Esophagus muscularis mucosa (tissue), 4 donors: ENCODE measurements around the gene ZNF789. TPM values are rescaled to one million over a fixed set of nuclear protein-coding genes. Genes with fewer than 3 reads are reported as not detected.
A peak's percentile ranks its signal among the peaks of the same experiment; 100 is the strongest.
"Not testable (repeated sequence)": the region's sequence is repeated elsewhere in the genome, so short reads cannot be mapped to it uniquely, and the experiment has no call there.

Experiments
- DNase-seq: peaks from one replicate; pipeline ENCODE4 v3.0.0-alpha.2; 2017; ENCODE audit errors: extremely low spot score
- H3K27ac ChIP-seq, 4 donors: fragments of 200-600 bp; sonication (generic); replicated peaks in 1 of 4; 1 replicate in 3 of 4; 2 replicates in 1 of 4; pipeline ENCODE4 v1.5.1; 2016 to 2019; ENCODE audit warnings: mild to moderate bottlenecking in 1 of 4
- H3K27me3 ChIP-seq, 4 donors: fragments of 200-600 bp; sonication (generic); one replicate each; pipeline versions ENCODE4 v1.5.1 to v1.6.0; 2016 to 2019
- H3K36me3 ChIP-seq, 4 donors: fragments of 200-600 bp; sonication (generic); one replicate each; pipeline ENCODE4 v1.5.1; 2016 to 2019
- H3K4me1 ChIP-seq, 4 donors: fragments of 200-600 bp; sonication (generic); one replicate each; pipeline ENCODE4 v1.5.1; 2016 to 2019
- H3K4me3 ChIP-seq, 4 donors: fragments of 200-600 bp; sonication (generic); 1 replicate in 2 of 4; 2 replicates in 2 of 4; pipeline ENCODE4 v1.5.1; 2016 to 2019; ENCODE audit warnings: mild to moderate bottlenecking in 4 of 4, moderate library complexity in 1 of 4
- H3K9me3 ChIP-seq, 4 donors: fragments of 200-600 bp; sonication (generic); 1 replicate in 3 of 4; 2 replicates in 1 of 4; pipeline ENCODE4 v1.5.1; 2016 to 2019
- EP300 ChIP-seq: sonication (generic); formaldehyde crosslinking; IDR thresholded peaks from one replicate; pipeline ENCODE4 v1.6.1; 2017; ENCODE audit warnings: antibody characterized with exemption
- POLR2A ChIP-seq: fragments of 450-650 bp; IDR thresholded peaks from one replicate; pipeline ENCODE4 v1.6.1; 2017; ENCODE audit warnings: antibody characterized with exemption, moderate library complexity, mild to moderate bottlenecking, low read depth
- POLR2AphosphoS5 ChIP-seq, 2 donors: sonication (generic); formaldehyde crosslinking; IDR thresholded peaks; one replicate each; pipeline ENCODE4 v1.6.1; 2017; ENCODE audit warnings: antibody characterized with exemption in 2 of 2
- WGBS: methylation state at CpG from one replicate; pipeline ENCODE4 v1.1.5; 2018; 5-methylcytosine and 5-hydroxymethylcytosine counted together
- intact Hi-C: fragments of 100-400 bp; cut with DNase I; formaldehyde crosslinking; loops from one replicate; pipeline ENCODE4 v1.15.1; 2023
- total RNA-seq, 4 donors: library from RNA; depleted of rRNA; stranded (reverse); fragments of >200 nt; gene quantifications; one replicate each; pipeline versions ENCODE4 v1.1.0 to v1.2.1, GENCODE V29; 2016
- TF ChIP-seq, protein P1 (sequence below), 3 experiments: fragments of 200-600 bp in 2 of 3; fragments of 450-650 bp in 1 of 3; sonication (generic) in 2 of 3; IDR thresholded peaks; one replicate each; pipeline ENCODE4 v1.5.1; 2017 to 2019; ENCODE audit warnings: antibody characterized with exemption in 3 of 3, mild to moderate bottlenecking in 2 of 3, moderate library complexity in 1 of 3

The ZNF789 gene
- total RNA-seq = 1 to 10 TPM; 2.5 to 6.2 (median 3.0) TPM

DNA sequence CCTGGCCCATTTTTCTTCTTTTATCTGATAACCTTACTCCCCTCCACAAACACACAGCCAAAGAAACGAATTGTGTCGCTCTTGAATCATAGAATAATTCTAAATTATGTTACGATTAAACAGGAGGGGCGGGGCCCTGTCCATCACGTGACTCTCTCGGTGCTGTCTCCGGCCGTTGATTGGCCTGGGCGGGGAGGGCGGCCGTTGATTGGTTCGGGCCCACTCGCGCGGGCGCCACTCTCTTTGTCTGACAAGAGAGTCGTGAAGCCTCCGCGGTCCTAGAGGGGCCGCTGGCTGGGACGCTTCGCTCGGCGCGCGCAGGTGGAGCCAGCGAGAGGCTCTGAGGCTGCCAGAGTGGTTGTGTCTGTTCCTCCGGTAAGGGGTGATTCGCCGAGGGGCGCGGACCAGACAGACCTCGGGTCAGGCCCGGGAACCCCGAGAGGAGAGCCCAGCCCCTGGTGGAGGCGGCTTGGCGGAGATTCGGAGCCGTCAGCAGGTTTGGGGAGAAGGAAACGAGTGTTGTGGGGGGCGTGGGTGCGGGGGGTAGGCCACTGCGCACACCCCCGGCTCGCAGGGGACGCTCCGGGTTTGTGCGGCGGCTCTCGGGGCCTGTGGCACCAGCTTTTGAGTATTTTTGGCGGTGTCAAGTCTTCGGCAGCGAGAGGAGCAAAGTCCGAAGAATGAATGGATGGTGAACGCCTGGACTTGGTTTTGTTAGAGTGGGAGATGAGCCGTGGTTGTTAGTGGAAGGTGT, at the start of gene ZNF789:
ZNF789 (plus strand) TSS at position 330 of the 754 bp plus-strand sequence. CDS start 3,567 bp downstream, outside the sequence.
- DNase-seq = peak; percentile 99
- intact Hi-C loops = loop anchor here (2.0 kb wide), 1 partner anchor 26 kb away; no protein-coding TSS in a partner anchor
- TF ChIP-seq POLR2A (no peak), EP300 (no peak), POLR2AphosphoS5 (IDR thresholded peaks at IDR 0.05) (peak; percentile 68 to 85)
- TF ChIP-seq, protein P1, sequence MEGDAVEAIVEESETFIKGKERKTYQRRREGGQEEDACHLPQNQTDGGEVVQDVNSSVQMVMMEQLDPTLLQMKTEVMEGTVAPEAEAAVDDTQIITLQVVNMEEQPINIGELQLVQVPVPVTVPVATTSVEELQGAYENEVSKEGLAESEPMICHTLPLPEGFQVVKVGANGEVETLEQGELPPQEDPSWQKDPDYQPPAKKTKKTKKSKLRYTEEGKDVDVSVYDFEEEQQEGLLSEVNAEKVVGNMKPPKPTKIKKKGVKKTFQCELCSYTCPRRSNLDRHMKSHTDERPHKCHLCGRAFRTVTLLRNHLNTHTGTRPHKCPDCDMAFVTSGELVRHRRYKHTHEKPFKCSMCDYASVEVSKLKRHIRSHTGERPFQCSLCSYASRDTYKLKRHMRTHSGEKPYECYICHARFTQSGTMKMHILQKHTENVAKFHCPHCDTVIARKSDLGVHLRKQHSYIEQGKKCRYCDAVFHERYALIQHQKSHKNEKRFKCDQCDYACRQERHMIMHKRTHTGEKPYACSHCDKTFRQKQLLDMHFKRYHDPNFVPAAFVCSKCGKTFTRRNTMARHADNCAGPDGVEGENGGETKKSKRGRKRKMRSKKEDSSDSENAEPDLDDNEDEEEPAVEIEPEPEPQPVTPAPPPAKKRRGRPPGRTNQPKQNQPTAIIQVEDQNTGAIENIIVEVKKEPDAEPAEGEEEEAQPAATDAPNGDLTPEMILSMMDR (IDR thresholded peaks at IDR 0.05) = no peak
- Histone ChIP-seq H3K27me3 (no peaks in the 10 kb centered on the region), H3K4me1 (peaks cover 21 to 27% (median 25%) of the 10 kb centered on the region in 4 donors), H3K9me3 (no peaks in the 10 kb centered on the region), H3K36me3 (no peaks in the 10 kb centered on the region), H3K4me3 (peak within 1 kb of the TSS; percentile 64 to 89 (median 82)), H3K27ac (peak within 1 kb of the TSS; percentile 90 to 93 (median 91))
- WGBS = under 1% methylated on average over 50 of the region's 56 CpGs

DNA sequence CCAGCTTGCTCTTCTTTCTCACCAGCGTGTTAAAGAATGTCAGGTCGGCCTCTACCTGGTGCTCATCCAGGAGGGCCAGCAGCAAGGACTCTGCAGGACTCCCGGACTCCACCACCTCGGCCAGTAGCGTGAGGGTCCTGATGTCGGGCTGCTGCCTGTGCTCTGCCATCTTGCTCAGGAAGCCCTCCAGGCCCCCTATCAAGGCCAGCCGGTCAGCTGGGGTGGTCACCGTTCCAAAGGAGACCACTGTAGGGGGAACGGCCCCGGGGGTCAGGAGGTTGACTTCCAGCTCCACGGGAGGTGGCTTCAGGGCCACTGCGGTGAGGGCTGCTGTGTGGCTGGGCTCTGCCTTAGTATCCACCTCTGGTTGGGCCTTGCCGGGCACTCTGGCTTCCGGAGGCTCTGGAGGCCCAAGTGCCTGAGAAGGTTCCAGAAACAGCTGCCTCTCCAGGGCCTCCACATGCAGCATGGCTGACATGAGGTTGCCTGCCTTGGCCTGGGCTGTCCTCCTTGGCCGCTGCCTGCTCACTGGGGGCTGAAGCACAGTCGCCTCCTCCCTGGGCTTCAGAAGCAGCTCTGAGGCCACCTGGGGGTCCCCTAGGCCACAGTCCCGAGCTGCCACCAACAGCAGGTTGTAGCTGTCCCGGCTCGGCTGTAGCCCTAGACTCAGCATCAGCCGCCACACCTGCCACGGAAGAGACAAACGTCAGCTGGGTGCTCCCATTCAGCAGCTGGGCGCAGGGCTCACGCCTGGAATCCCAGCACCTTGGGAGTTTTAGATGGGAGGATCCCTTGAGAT, 47.6 kb upstream of the ZNF789 start:
- H3K36me3 ChIP-seq = peaks cover 35 to 90% (median 70%) of the 10 kb centered on the region in 4 donors
- 95% methylated on average over 16 of the region's 24 CpGs for WGBS
- intact Hi-C loops = no loop called here

DNA sequence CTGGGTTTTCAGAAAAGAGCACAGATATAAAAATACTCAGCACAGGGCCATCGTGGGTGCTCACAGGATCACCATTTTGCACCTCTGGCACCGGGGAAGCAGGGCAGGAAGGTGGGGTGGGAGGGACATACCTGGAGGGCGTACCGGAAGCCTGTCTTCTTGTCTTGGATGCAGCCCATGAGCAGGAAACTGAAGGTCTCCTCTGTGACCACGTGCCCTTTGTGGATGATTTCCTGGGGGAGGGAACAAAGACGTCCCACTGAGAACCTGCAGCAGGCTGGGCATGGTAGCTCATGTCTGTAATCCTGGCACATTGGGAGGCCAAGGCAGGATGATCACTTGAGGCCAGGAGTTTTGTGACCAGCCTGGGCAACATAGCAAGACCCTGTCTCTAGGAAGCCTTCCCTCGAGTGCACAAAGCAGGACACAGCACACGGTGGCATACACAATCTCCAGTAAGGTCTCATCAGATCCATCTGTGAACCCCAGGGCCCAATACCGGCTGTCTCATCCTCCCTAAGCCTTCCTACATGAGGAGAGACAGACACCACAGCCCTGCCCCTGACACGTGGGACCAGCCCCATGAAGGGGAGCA, 43.6 kb upstream of the ZNF789 start:
- H3K4me1 ChIP-seq = no peaks in the 10 kb centered on the region
- no peaks in the 10 kb centered on the region for H3K27me3 ChIP-seq
- intact Hi-C loops = no loop called here
- no peak for TF ChIP-seq POLR2AphosphoS5 (IDR thresholded peaks at IDR 0.05)
- no peak for TF ChIP-seq EP300
- no peak for TF ChIP-seq POLR2A
- TF ChIP-seq, protein P1 (IDR thresholded peaks at IDR 0.05) = no peak
- H3K4me3 ChIP-seq = no peak overlapping the region
- H3K27ac ChIP-seq = no peak overlapping the region
- DNase-seq = no peak
- 96% methylated on average over 7 of the region's 10 CpGs for WGBS
- H3K9me3 ChIP-seq = no peaks in the 10 kb centered on the region
- peaks cover 40 to 93% (median 74%) of the 10 kb centered on the region in 4 donors for H3K36me3 ChIP-seq

More for the DNA sequence above, 47.6 kb upstream of the ZNF789 start:
- H3K27ac ChIP-seq = no peak overlapping the region
- H3K4me1 ChIP-seq = no peaks in the 10 kb centered on the region
- no peaks in the 10 kb centered on the region for H3K27me3 ChIP-seq
- no peaks in the 10 kb centered on the region for H3K9me3 ChIP-seq
- TF ChIP-seq POLR2AphosphoS5 (IDR thresholded peaks at IDR 0.05) (no peak), EP300 (no peak), POLR2A (no peak)
- TF ChIP-seq, protein P1 (IDR thresholded peaks at IDR 0.05) = no peak
- no peak for DNase-seq
- no peak overlapping the region for H3K4me3 ChIP-seq

DNA sequence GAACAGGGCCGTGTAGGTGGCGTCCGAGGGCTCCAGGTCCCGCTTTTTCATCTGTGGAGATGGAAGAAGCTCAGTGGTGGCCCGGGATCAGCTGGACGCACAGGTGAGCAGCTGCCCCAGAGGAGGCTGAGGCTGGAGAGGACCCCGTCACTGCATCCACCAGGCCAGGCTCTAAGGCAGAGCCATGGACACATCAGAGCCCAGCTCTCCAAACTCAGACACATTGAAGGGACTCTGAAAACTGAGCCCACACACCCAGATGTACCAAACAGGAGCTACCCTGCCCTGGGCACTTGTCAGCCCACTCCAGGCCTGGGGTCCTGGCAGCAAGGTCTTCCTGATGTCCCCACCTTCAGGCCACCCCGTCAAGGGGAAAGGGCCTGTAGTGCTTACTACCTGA, 42.9 kb upstream of the ZNF789 start:
- DNase-seq = no peak
- WGBS = 100% methylated on average over 7 of the region's 8 CpGs
- no peaks in the 10 kb centered on the region for H3K4me1 ChIP-seq
- no peaks in the 10 kb centered on the region for H3K27me3 ChIP-seq
- no peak overlapping the region for H3K27ac ChIP-seq
- peaks cover 40 to 93% (median 74%) of the 10 kb centered on the region in 4 donors for H3K36me3 ChIP-seq
- intact Hi-C loops = no loop called here
- TF ChIP-seq EP300 = no peak
- TF ChIP-seq, protein P1 (IDR thresholded peaks at IDR 0.05) = no peak
- TF ChIP-seq POLR2A = no peak
- TF ChIP-seq POLR2AphosphoS5 (IDR thresholded peaks at IDR 0.05) = no peak
- no peak overlapping the region for H3K4me3 ChIP-seq
- no peaks in the 10 kb centered on the region for H3K9me3 ChIP-seq

DNA sequence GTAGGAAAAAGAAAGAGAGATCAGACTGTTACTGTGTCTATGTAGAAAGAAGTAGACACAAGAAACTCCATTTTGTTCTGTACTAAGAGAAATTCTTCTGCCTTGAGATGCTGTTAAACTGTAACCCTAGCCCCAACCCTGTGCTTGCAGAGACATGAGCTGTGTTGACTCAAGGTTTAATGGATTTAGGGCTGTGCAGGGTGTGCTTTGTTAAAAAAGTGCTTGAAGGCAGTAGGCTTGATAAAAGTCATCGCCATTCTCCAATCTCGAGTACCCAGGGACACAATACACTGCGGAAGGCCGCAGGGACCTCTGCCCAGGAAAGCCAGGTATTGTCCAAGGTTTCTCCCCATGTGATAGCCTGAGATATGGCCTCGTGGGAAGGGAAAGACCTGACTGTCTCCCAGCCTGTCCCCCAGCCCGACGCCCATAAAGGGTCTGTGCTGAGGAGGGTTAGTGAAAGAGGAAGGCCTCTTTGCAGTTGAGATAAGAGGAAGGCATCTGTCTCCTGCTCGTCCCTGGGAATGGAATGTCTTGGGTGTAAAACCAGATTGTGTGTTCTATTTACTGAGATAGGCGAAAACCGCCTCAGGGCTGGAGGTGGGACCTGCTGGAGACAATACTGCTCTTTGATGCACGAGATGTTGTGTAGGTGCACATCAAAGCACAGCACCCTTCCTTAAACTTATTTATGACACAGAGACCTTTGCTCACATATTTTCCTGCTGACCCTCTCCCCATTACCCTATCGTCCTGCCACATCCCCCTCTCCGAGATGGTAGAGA, 40.7 kb upstream of the ZNF789 start:
- intact Hi-C loops = not testable (repeated sequence)

More for the DNA sequence above, 40.7 kb upstream of the ZNF789 start:
- H3K4me1 ChIP-seq, H3K27me3 ChIP-seq, H3K4me3 ChIP-seq, H3K9me3 ChIP-seq, H3K27ac ChIP-seq, DNase-seq: not testable (repeated sequence)
- WGBS = 93% methylated on average over 13 of the region's 13 CpGs
- H3K36me3 ChIP-seq = peaks cover 36 to 85% (median 68%) of the 10 kb centered on the region in 4 donors
